Measurements from ENCODE around the gene CATSPER2.
"Not testable (repeated sequence)": the region's sequence is repeated elsewhere in the genome, so short reads cannot be mapped to it uniquely, and the experiment has no call there.

DNA sequence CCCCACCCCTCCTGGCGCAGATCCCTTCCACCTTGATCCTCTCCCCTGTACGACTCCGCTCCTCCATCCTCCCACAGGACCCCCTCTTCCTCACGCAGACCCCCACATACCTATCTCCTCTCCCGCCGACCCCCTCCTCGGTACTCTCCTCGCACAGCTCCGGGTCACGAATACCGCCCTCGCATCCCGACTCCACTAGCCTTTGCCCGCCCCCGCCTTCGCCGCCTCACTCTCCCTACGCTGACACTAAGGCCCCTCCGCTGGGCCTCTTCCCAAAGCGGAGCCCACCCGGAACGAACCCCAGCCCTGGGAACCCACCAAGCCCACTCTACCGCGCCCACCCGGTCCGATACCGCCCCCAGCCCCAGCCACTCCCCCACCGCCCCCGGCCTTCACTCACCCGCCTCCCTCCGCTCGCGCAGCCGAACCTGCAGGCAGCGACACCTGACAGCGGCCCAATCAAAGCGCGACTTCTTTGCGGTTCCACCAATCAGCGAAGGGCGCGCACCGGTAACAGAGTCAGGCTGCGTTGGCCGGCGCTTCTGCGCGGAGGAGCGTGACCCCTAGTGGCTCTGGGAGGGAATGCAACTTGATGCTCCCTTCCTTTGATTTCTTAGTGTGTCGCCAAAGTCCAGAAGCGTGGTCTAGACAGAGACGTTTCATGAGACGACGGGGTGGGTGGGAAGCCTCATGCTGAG lies 41.1 kb upstream of the CATSPER2 start:
- TF ChIP-seq POLR2AphosphoS5 (IDR thresholded peaks at IDR 0.05; ENCODE audit: borderline replicate concordance, low read depth, low read length); EZH2 (IDR thresholded peaks at IDR 0.05); FOXP2 (optimal IDR thresholded peaks at IDR 0.05; ENCODE audit: control extremely low read depth, extremely low read length, insufficient read depth): not testable (repeated sequence)
